CD14-positive monocyte (primary cell): Measurements from ENCODE around the gene CCDC78. TPM values are rescaled to one million over a fixed set of nuclear protein-coding genes. Genes with fewer than 3 reads are reported as not detected.

ENCODE experiments used
- DNase-seq, 3 donors: peaks; one replicate each; pipeline ENCODE4 v3.0.0-alpha.2; 2011 to 2022
- H2AFZ ChIP-seq: 2 replicates; pipeline ENCODE4 v1.6.0; 2012; ENCODE audit warnings: mild to moderate bottlenecking, low read depth, low read length, inconsistent platforms; ENCODE audit not compliant: insufficient read depth, poor library complexity, severe bottlenecking
- H3K27ac ChIP-seq, 2 donors: 1 replicate in 1 of 2; 2 replicates in 1 of 2; pipeline ENCODE4 v1.5.1; 2012 to 2013; ENCODE audit warnings: low read length in 2 of 2, control low read depth in 1 of 2, inconsistent platforms in 1 of 2, low read depth in 1 of 2, mild to moderate bottlenecking in 1 of 2
- H3K27me3 ChIP-seq, 2 donors: one replicate each; pipeline versions ENCODE4 v1.6.0 to v1.6.1; 2011 to 2013; ENCODE audit warnings: low read length in 2 of 2; ENCODE audit not compliant: control insufficient read depth in 2 of 2, insufficient read depth in 2 of 2
- H3K36me3 ChIP-seq, 2 donors: replicated peaks in 1 of 2; 1 replicate in 1 of 2; 2 replicates in 1 of 2; pipeline versions ENCODE4 v1.5.1 to v1.6.1; 2012 to 2013; ENCODE audit warnings: low read length in 2 of 2, control low read depth in 1 of 2, inconsistent platforms in 1 of 2, mild to moderate bottlenecking in 1 of 2; ENCODE audit not compliant: insufficient read depth in 2 of 2, control insufficient read depth in 1 of 2
- H3K4me1 ChIP-seq, 2 donors: 1 replicate in 1 of 2; 2 replicates in 1 of 2; pipeline versions ENCODE4 v1.5.1 to v1.6.1; 2012 to 2013; ENCODE audit warnings: low read length in 2 of 2, control low read depth in 1 of 2, inconsistent platforms in 1 of 2, mild to moderate bottlenecking in 1 of 2, moderate library complexity in 1 of 2; ENCODE audit not compliant: insufficient read depth in 2 of 2, control insufficient read depth in 1 of 2
- H3K4me2 ChIP-seq: replicated peaks from 2 replicates; pipeline ENCODE3; 2012; ENCODE audit warnings: low read length, moderate library complexity, mild to moderate bottlenecking; ENCODE audit not compliant: poor library complexity, severe bottlenecking; ENCODE audit errors: extremely low read depth
- H3K4me3 ChIP-seq, 3 experiments: fragments of 200-600 bp in 1 of 3; sonication (generic) in 1 of 3; replicated peaks in 1 of 3; 1 replicate in 2 of 3; 2 replicates in 1 of 3; pipeline ENCODE4 v1.5.1; 2011 to 2013; ENCODE audit warnings: low read length in 3 of 3, mild to moderate bottlenecking in 3 of 3, control low read depth in 2 of 3, low read depth in 2 of 3, inconsistent platforms in 1 of 3, moderate library complexity in 1 of 3
- H3K79me2 ChIP-seq: 2 replicates; pipeline ENCODE4 v1.6.0; 2012; ENCODE audit warnings: mild to moderate bottlenecking, control low read depth, inconsistent platforms, low read length, moderate library complexity; ENCODE audit not compliant: insufficient read depth
- H3K9ac ChIP-seq: 2 replicates; pipeline ENCODE4 v1.6.0; 2017; ENCODE audit warnings: low read length, mild to moderate bottlenecking; ENCODE audit not compliant: insufficient read depth, poor library complexity, severe bottlenecking
- H3K9me3 ChIP-seq, 2 donors: replicated peaks in 1 of 2; 1 replicate in 1 of 2; 2 replicates in 1 of 2; pipeline versions ENCODE4 v1.5.1 to v1.6.1; 2012 to 2013; ENCODE audit warnings: low read length in 2 of 2, control low read depth in 1 of 2; ENCODE audit not compliant: control insufficient read depth in 1 of 2, insufficient read depth in 1 of 2
- H4K20me1 ChIP-seq: 2 replicates; pipeline ENCODE4 v1.6.0; 2012; ENCODE audit warnings: mild to moderate bottlenecking, low read length, control low read depth, moderate library complexity; ENCODE audit not compliant: insufficient read depth
- H3K27ac Mint-ChIP-seq, 7 donors: one replicate each; pipeline ENCODE4 v1.8.0; 2020; ENCODE audit warnings: mild to moderate bottlenecking in 7 of 7, mixed read lengths in 7 of 7, moderate library complexity in 6 of 7, inconsistent platforms in 2 of 7
- H3K27me3 Mint-ChIP-seq, 3 donors: one replicate each; pipeline ENCODE4 v1.8.0; 2021 to 2022; ENCODE audit warnings: low read depth in 3 of 3, mild to moderate bottlenecking in 3 of 3, mixed read lengths in 3 of 3, moderate library complexity in 3 of 3, inconsistent platforms in 1 of 3
- H3K36me3 Mint-ChIP-seq, 2 donors: one replicate each; pipeline ENCODE4 v1.8.0; 2020; ENCODE audit warnings: mixed read lengths in 2 of 2, inconsistent platforms in 1 of 2, mild to moderate bottlenecking in 1 of 2
- H3K4me1 Mint-ChIP-seq: one replicate; pipeline ENCODE4 v1.8.0; 2020; ENCODE audit warnings: mild to moderate bottlenecking, mixed read lengths
- H3K4me3 Mint-ChIP-seq, 2 donors: one replicate each; pipeline ENCODE4 v1.8.0; 2020; ENCODE audit warnings: mild to moderate bottlenecking in 2 of 2, mixed read lengths in 2 of 2, moderate library complexity in 1 of 2
- H3K9me3 Mint-ChIP-seq, 7 donors: one replicate each; pipeline ENCODE4 v1.8.0; 2020 to 2022; ENCODE audit warnings: mixed read lengths in 7 of 7, mild to moderate bottlenecking in 6 of 7, moderate library complexity in 6 of 7, inconsistent platforms in 2 of 7
- CTCF ChIP-seq: fragments of 200-600 bp; IDR thresholded peaks from one replicate; pipeline ENCODE4 v1.8.0; 2022; ENCODE audit warnings: antibody characterized with exemption, mild to moderate bottlenecking
- WGBS: methylation state at CpG from one replicate; pipeline ENCODE4 v1.1.5; 2013; ENCODE audit warnings: missing lambda C conversion rate; ENCODE audit not compliant: insufficient coverage; 5-methylcytosine and 5-hydroxymethylcytosine counted together
- intact Hi-C, 2 donors: fragments of 100-400 bp; cut with micrococcal nuclease; formaldehyde crosslinking; loops; one replicate each; pipeline versions ENCODE4 v1.15.0 to v1.15.1; 2023
- polyA plus RNA-seq, 3 donors: library from polyadenylated mRNA; depleted of rRNA in 1 of 3; unstranded in 2 of 3; stranded (reverse) in 1 of 3; fragments of 300-500 nt in 2 of 3; fragments of >200 nt in 1 of 3; fragmentation: Illumina TruSeq in 2 of 3; gene quantifications; 1 replicate in 2 of 3; 2 replicates in 1 of 3; pipeline ENCODE4 v1.2.3, GENCODE V29; 2012 to 2021

CCDC78 gene
- polyA plus RNA-seq, 3 donors = 0.96 TPM; not detected in 2

- no peak overlapping the region for H3K27ac ChIP-seq
- peak overlapping the region; percentile 16 to 88 (median 54) for H3K4me3 ChIP-seq
- no peak for DNase-seq
- no peaks in the 10 kb centered on the region for H3K9me3 ChIP-seq
- H3K4me2 ChIP-seq = peak overlapping the region; percentile 100
- peaks cover 22 to 36% of the 10 kb centered on the region in 2 donors for H3K4me1 ChIP-seq
- Mint-ChIP-seq H3K9me3 (peaks cover 0 to 1% (median 0%) of the 10 kb centered on the region in 7 donors), H3K27ac (no peak overlapping the region), H3K36me3 (peaks cover 4 to 5% of the 10 kb centered on the region in 2 donors), H3K4me1 (peaks cover 14% of the 10 kb centered on the region), H3K27me3 (peaks cover 33 to 54% (median 42%) of the 10 kb centered on the region in 3 donors), H3K4me3 (peak overlapping the region; percentile 35 to 69)
- H4K20me1 ChIP-seq = peaks cover 20% of the 10 kb centered on the region
- H3K79me2 ChIP-seq = no peaks in the 10 kb centered on the region
- no peaks in the 10 kb centered on the region for H3K36me3 ChIP-seq
- TF ChIP-seq CTCF = no peak
- intact Hi-C loops = no loop called here
- H3K27me3 ChIP-seq = peaks cover 3 to 52% of the 10 kb centered on the region in 2 donors
- H3K9ac ChIP-seq = peak overlapping the region; percentile 72
- H2AFZ ChIP-seq = no peak overlapping the region
- 89% methylated on average over 47 of the region's 51 CpGs for WGBS
Measured at GRCh38 chr16:721765-722540, 4.3 kb downstream of the CCDC78 start.

- Mint-ChIP-seq H3K4me3 (peak within 1 kb of the TSS; percentile 79 to 87), H3K27me3 (peaks cover 41 to 56% (median 41%) of the 10 kb centered on the region in 3 donors), H3K4me1 (peaks cover 14% of the 10 kb centered on the region), H3K36me3 (peaks cover 5 to 7% of the 10 kb centered on the region in 2 donors), H3K9me3 (peaks cover 0 to 3% (median 0%) of the 10 kb centered on the region in 7 donors), H3K27ac (peak within 1 kb of the TSS in 2 of 7 donors; percentile 30 to 61)
- Histone ChIP-seq H3K36me3 (no peaks in the 10 kb centered on the region), H3K9ac (peak within 1 kb of the TSS; percentile 72), H2AFZ (peak within 1 kb of the TSS; percentile 100), H3K9me3 (peaks cover 4 to 5% of the 10 kb centered on the region in 2 donors), H3K4me2 (peak within 1 kb of the TSS; percentile 100), H4K20me1 (peaks cover 20% of the 10 kb centered on the region), H3K27ac (peak within 1 kb of the TSS in 1 of 2 donors; percentile 36), H3K27me3 (peaks cover 7 to 54% of the 10 kb centered on the region in 2 donors), H3K4me1 (peaks cover 20 to 32% of the 10 kb centered on the region in 2 donors), H3K79me2 (no peaks in the 10 kb centered on the region), H3K4me3 (peak within 1 kb of the TSS; percentile 51 to 88 (median 54))
- TF ChIP-seq CTCF = no peak
- WGBS = 9% methylated on average over 106 of the region's 106 CpGs
- peak; percentile 56 to 62 (median 58) for DNase-seq
- intact Hi-C loops = no loop called here
Measured at GRCh38 chr16:720990-721764, 5.1 kb downstream of the CCDC78 start, which contains the start of gene ANTKMT. ANTKMT (plus strand) TSS chr16:721146; CDS start chr16:721275, 129 bp downstream.
